IMR-90 (cell line): ENCODE measurements around the gene ZMYND10. TPM values are rescaled to one million over a fixed set of nuclear protein-coding genes. Genes with fewer than 3 reads are reported as not detected.

ENCODE experiments used
- ATAC-seq: fragments of 200-7000 bp; cut with Tn5 transposase; 2 replicates; pipeline ENCODE4 v1.9.1; 2020; ENCODE audit warnings: low read depth, mild to moderate bottlenecking, moderate library complexity
- BruUV-seq: library from RNA; stranded (reverse); fragments of 400-500 nt; replicated peaks from 2 replicates; lab custom pipeline; 2021; lab: Mats Ljungman, UMichigan
- CTCF ChIA-PET: fragments of 300-600 bp; formaldehyde crosslinking; extraction: SDS; loops from one replicate; lab custom pipeline; 2021; ENCODE audit warnings: antibody characterized with exemption; lab: Yijun Ruan, JAX
- POLR2A ChIA-PET: fragments of 300-600 bp; sonication (Branson Sonifier 250); formaldehyde crosslinking; loops from one replicate; lab custom pipeline; 2022; ENCODE audit warnings: antibody characterized with exemption; ENCODE audit not compliant: unreplicated experiment; lab: Charles Lee
- DNase-seq: peaks from one replicate; pipeline ENCODE4 v3.0.0; 2013
- H2AFZ ChIP-seq: replicated peaks from 2 replicates; pipeline ENCODE3; 2013; ENCODE audit warnings: low read length, mild to moderate bottlenecking; ENCODE audit not compliant: poor library complexity
- H2AK5ac ChIP-seq: 2 replicates; pipeline ENCODE4 v1.6.1; 2013; ENCODE audit warnings: low read depth, low read length, inconsistent platforms
- H2AK9ac ChIP-seq: replicated peaks from 2 replicates; pipeline ENCODE3; 2013; ENCODE audit warnings: mild to moderate bottlenecking, low read depth, low read length, moderate library complexity; ENCODE audit not compliant: poor library complexity
- H2BK120ac ChIP-seq: 2 replicates; pipeline ENCODE4 v1.6.1; 2013; ENCODE audit warnings: low read depth, low read length, inconsistent platforms
- H2BK15ac ChIP-seq: 3 replicates; pipeline ENCODE4 v1.6.1; 2013; ENCODE audit warnings: low read depth, low read length, inconsistent platforms
- H2BK20ac ChIP-seq: 2 replicates; pipeline ENCODE4 v1.6.1; 2013; ENCODE audit warnings: low read depth, mild to moderate bottlenecking, inconsistent platforms, low read length, moderate library complexity
- H2BK5ac ChIP-seq: 2 replicates; pipeline ENCODE4 v1.6.1; 2013; ENCODE audit warnings: mild to moderate bottlenecking, low read depth, low read length, inconsistent platforms; ENCODE audit not compliant: poor library complexity, severe bottlenecking
- H3K14ac ChIP-seq: replicated peaks from 2 replicates; pipeline ENCODE4 v1.6.1; 2013; ENCODE audit warnings: low read depth, low read length, inconsistent platforms
- H3K18ac ChIP-seq: 2 replicates; pipeline ENCODE4 v1.6.1; 2013; ENCODE audit warnings: low read depth, low read length, control low read depth
- H3K23ac ChIP-seq: 2 replicates; pipeline ENCODE4 v1.6.1; 2013; ENCODE audit warnings: low read depth, low read length, inconsistent platforms
- H3K27ac ChIP-seq: 2 replicates; pipeline ENCODE4 v1.5.1; 2013; ENCODE audit warnings: mild to moderate bottlenecking, control low read depth, low read length; ENCODE audit not compliant: insufficient read depth
- H3K27me3 ChIP-seq: 2 replicates; pipeline ENCODE4 v1.6.1; 2013; ENCODE audit warnings: low read length; ENCODE audit not compliant: control insufficient read depth, insufficient read depth
- H3K36me3 ChIP-seq: 2 replicates; pipeline ENCODE4 v1.6.1; 2013; ENCODE audit warnings: low read length, mixed read lengths; ENCODE audit not compliant: control insufficient read depth, insufficient read depth
- H3K4ac ChIP-seq: 2 replicates; pipeline ENCODE4 v1.6.1; 2013; ENCODE audit warnings: low read depth, low read length, inconsistent platforms
- H3K4me1 ChIP-seq: 2 replicates; pipeline ENCODE4 v1.6.1; 2013; ENCODE audit warnings: low read length, mixed read lengths; ENCODE audit not compliant: control insufficient read depth, insufficient read depth
- H3K4me2 ChIP-seq: 2 replicates; pipeline ENCODE4 v1.6.1; 2013; ENCODE audit warnings: low read depth, mild to moderate bottlenecking, control low read depth, low read length, moderate library complexity
- H3K4me3 ChIP-seq: 2 replicates; pipeline ENCODE4 v1.5.1; 2013; ENCODE audit warnings: low read depth, mild to moderate bottlenecking, control low read depth, low read length, moderate library complexity; ENCODE audit not compliant: insufficient read depth
- H3K56ac ChIP-seq: 2 replicates; pipeline ENCODE4 v1.6.1; 2013; ENCODE audit warnings: low read length, inconsistent platforms; ENCODE audit not compliant: insufficient read depth; ENCODE audit errors: extremely low read depth
- H3K79me1 ChIP-seq, 2 experiments: 2 replicates each; pipeline ENCODE4 v1.6.1; 2013; ENCODE audit warnings: low read length in 2 of 2, inconsistent platforms in 1 of 2, low read depth in 1 of 2
- H3K9ac ChIP-seq: 2 replicates; pipeline ENCODE4 v1.6.1; 2013; ENCODE audit warnings: low read depth, low read length, control low read depth
- H3K9me1 ChIP-seq: 2 replicates; pipeline ENCODE4 v1.6.1; 2013; ENCODE audit warnings: low read length, inconsistent platforms; ENCODE audit not compliant: insufficient read depth
- H3K9me3 ChIP-seq: 2 replicates; pipeline ENCODE4 v1.6.1; 2013; ENCODE audit warnings: low read length; ENCODE audit not compliant: control insufficient read depth, insufficient read depth
- H4K20me1 ChIP-seq: 2 replicates; pipeline ENCODE4 v1.6.1; 2013; ENCODE audit warnings: low read length, inconsistent platforms; ENCODE audit not compliant: insufficient read depth
- H4K5ac ChIP-seq: 2 replicates; pipeline ENCODE4 v1.6.1; 2013; ENCODE audit warnings: mild to moderate bottlenecking, low read depth, low read length, control low read depth
- H4K8ac ChIP-seq, 2 experiments: 2 replicates each; pipeline ENCODE4 v1.6.1; 2013; ENCODE audit warnings: low read depth in 2 of 2, low read length in 2 of 2, control low read depth in 1 of 2, inconsistent platforms in 1 of 2
- H4K91ac ChIP-seq: 2 replicates; pipeline ENCODE4 v1.6.1; 2013; ENCODE audit warnings: low read depth, low read length, inconsistent platforms; ENCODE audit not compliant: insufficient read depth
- BHLHE40 ChIP-seq: fragments of 150-350 bp; IDR thresholded peaks from 2 replicates; pipeline ENCODE4 v1.6.1; 2016; ENCODE audit warnings: mild to moderate bottlenecking, low read depth, low read length
- CEBPB ChIP-seq: IDR thresholded peaks from 2 replicates; pipeline ENCODE4 v1.6.1; 2012; ENCODE audit warnings: low read depth, low read length, improper control_type of control experiment
- CHD1 ChIP-seq: IDR thresholded peaks from 2 replicates; pipeline ENCODE4 v1.6.1; 2012; ENCODE audit warnings: low read depth, low read length, improper control_type of control experiment
- CTCF ChIP-seq: conservative IDR thresholded peaks from 2 replicates; pipeline ENCODE4 v1.5.1; 2012; ENCODE audit warnings: mild to moderate bottlenecking, low read depth, low read length, improper control_type of control experiment
- ELK1 ChIP-seq: fragments of 150-350 bp; IDR thresholded peaks from 2 replicates; pipeline ENCODE4 v1.6.1; 2016; ENCODE audit warnings: low read depth, mild to moderate bottlenecking, low read length, moderate library complexity, borderline replicate concordance
- FOS ChIP-seq: fragments of 150-350 bp; IDR thresholded peaks from 2 replicates; pipeline ENCODE4 v1.6.1; 2016; ENCODE audit warnings: low read depth, low read length
- MAFK ChIP-seq: IDR thresholded peaks from 2 replicates; pipeline ENCODE4 v1.6.1; 2012; ENCODE audit warnings: low read depth, low read length, improper control_type of control experiment
- MAZ ChIP-seq: IDR thresholded peaks from 2 replicates; pipeline ENCODE4 v1.6.1; 2012; ENCODE audit warnings: low read depth, mild to moderate bottlenecking, low read length, improper control_type of control experiment, moderate library complexity, borderline replicate concordance
- MXI1 ChIP-seq: IDR thresholded peaks from 2 replicates; pipeline ENCODE4 v1.6.1; 2012; ENCODE audit warnings: low read depth, mild to moderate bottlenecking, low read length, moderate library complexity, borderline replicate concordance
- NFE2L2 ChIP-seq: fragments of 150-350 bp; IDR thresholded peaks from 2 replicates; pipeline ENCODE4 v1.6.1; 2016; ENCODE audit warnings: low read depth, mild to moderate bottlenecking, low read length
- POLR2A ChIP-seq: IDR thresholded peaks from 2 replicates; pipeline ENCODE4 v1.6.1; 2012; ENCODE audit warnings: mild to moderate bottlenecking, low read depth, low read length
- RAD21 ChIP-seq: IDR thresholded peaks from 2 replicates; pipeline ENCODE4 v1.6.1; 2012; ENCODE audit warnings: low read length, improper control_type of control experiment
- RCOR1 ChIP-seq: IDR thresholded peaks from 2 replicates; pipeline ENCODE4 v1.6.1; 2012; ENCODE audit warnings: mild to moderate bottlenecking, low read length, improper control_type of control experiment; ENCODE audit not compliant: insufficient replicate concordance
- RFX5 ChIP-seq: IDR thresholded peaks from 2 replicates; pipeline ENCODE4 v1.8.0; 2012; ENCODE audit warnings: low read depth, mild to moderate bottlenecking, low read length, moderate library complexity
- SMC3 ChIP-seq: fragments of 150-350 bp; IDR thresholded peaks from 2 replicates; pipeline ENCODE4 v1.6.1; 2016; ENCODE audit warnings: low read depth, mild to moderate bottlenecking, antibody characterized with exemption, low read length, moderate library complexity
- USF2 ChIP-seq: fragments of 150-350 bp; IDR thresholded peaks from 2 replicates; pipeline ENCODE4 v1.6.1; 2017; ENCODE audit warnings: mild to moderate bottlenecking, antibody characterized with exemption, low read length, low read depth
- WGBS, 2 experiments: methylation state at CpG; one replicate each; pipeline versions ENCODE4 v1.1.5 to v1.1.7; 2013; ENCODE audit warnings: missing lambda C conversion rate in 2 of 2; ENCODE audit not compliant: insufficient read length in 1 of 2; ENCODE audit errors: extremely low coverage in 2 of 2; 5-methylcytosine and 5-hydroxymethylcytosine counted together
- dilution Hi-C: fragments of 300-500 bp; cut with HindIII; formaldehyde crosslinking; loops from one replicate; pipeline ENCODE4 v1.14.3; 2018; ENCODE audit warnings: low sequenced_read_pairs; ENCODE audit not compliant: unreplicated experiment
- in situ Hi-C: fragments of 300-500 bp; cut with MboI; formaldehyde crosslinking; loops from 3 replicates; pipeline ENCODE4 v1.14.3; 2019; ENCODE audit warnings: low sequenced_read_pairs, inconsistent platforms, mixed read lengths
- intact Hi-C: fragments of 100-400 bp; cut with micrococcal nuclease; formaldehyde crosslinking; loops from 2 replicates; pipeline ENCODE4 v1.10.0; 2022
- polyA plus RNA-seq, 3 experiments: library from polyadenylated mRNA; depleted of rRNA; stranded (reverse); fragments of >200 nt; gene quantifications; 2 replicates each; pipeline ENCODE4 v1.2.3, GENCODE V29; 2012; ENCODE audit warnings: low replicate concordance in 1 of 3
- total RNA-seq: library from RNA; depleted of rRNA; stranded (reverse); fragments of >200 nt; gene quantifications from 2 replicates; pipeline ENCODE4 v1.2.3, GENCODE V29; 2012

ZMYND10 gene
- total and polyA plus RNA-seq, 2 of the 4 experiments (the other 2 are of a cell fraction) = 1.1 to 1.4 TPM

GRCh38 chr3:50314816-50315215, 30.7 kb downstream of the ZMYND10 start:
- Histone ChIP-seq H3K4ac (no peak overlapping the region), H4K20me1 (0 out of 2 replicates have a peak, but pooled peaks cover 13% of the 10 kb centered on the region), H3K36me3 (peaks cover 38% of the 10 kb centered on the region), H2BK15ac (no peak overlapping the region), H3K23ac (no peak overlapping the region), H4K8ac (no peak overlapping the region), H3K9ac (no peak overlapping the region), H3K56ac (no peak overlapping the region), H2AK5ac (no peak overlapping the region), H4K5ac (no peak overlapping the region), H3K27me3 (no peaks in the 10 kb centered on the region), H3K4me3 (no peak overlapping the region), H3K27ac (no peak overlapping the region), H2AFZ (no peak overlapping the region), H3K4me2 (no peak overlapping the region), H3K4me1 (peaks cover 9% of the 10 kb centered on the region; the same call in 1 of the 2 replicates), H2BK20ac (no peak overlapping the region), H2BK5ac (no peak overlapping the region), H3K9me3 (no peaks in the 10 kb centered on the region), H3K9me1 (peaks cover 18% of the 10 kb centered on the region), H3K18ac (no peak overlapping the region), H4K91ac (no peak overlapping the region), H2AK9ac (no peak overlapping the region), H3K79me1 (peaks cover 18 to 40% of the 10 kb centered on the region in 2 experiments), H3K14ac (no peak overlapping the region), H2BK120ac (no peak overlapping the region)
- ChIA-PET CTCF (no interaction called here), POLR2A (no interaction called here)
- DNase-seq (no peak), ATAC-seq (no peak)
- in situ Hi-C loops = no loop called here
- no CpG with 5 or more reads among the region's 4 CpGs for WGBS, 2 experiments
- dilution Hi-C loops = no loop called here
- TF ChIP-seq BHLHE40 (no peak), CEBPB (no peak), FOS (no peak), ELK1 (no peak), RAD21 (no peak), MAFK (no peak), CTCF (no peak), MAZ (no peak), NFE2L2 (no peak), RFX5 (no peak), SMC3 (no peak), POLR2A (no peak), RCOR1 (no peak), USF2 (no peak), MXI1 (no peak), CHD1 (no peak)
- intact Hi-C loops = no loop called here
- BruUV-seq = no TSS peak
